GF-D8 (cell line): ENCODE measurements around the gene DMPK.
"Not testable (repeated sequence)": the region's sequence is repeated elsewhere in the genome, so short reads cannot be mapped to it uniquely, and the experiment has no call there.

ENCODE experiments used
- DNase-seq: peaks from one replicate; lab custom pipeline; 2025; lab: John Stamatoyannopoulos, UW

The DMPK gene

GRCh38 chr19:45814851-45815480, 32.7 kb upstream of the DMPK start, which contains the start of gene RSPH6A:
TSS of gene RSPH6A (minus strand) at chr19:45815308. CDS start at chr19:45815176, 132 bp downstream.
- no peak for DNase-seq

GRCh38 chr19:45814166-45814780, 32.0 kb upstream of the DMPK start:
- no peak for DNase-seq

- DNase-seq, result no peak
These were observed 30.0 kb upstream of the DMPK start for GRCh38 chr19:45812297-45812696.

- peak; percentile 68 for DNase-seq
These were observed 27.4 kb upstream of the DMPK start for GRCh38 chr19:45809643-45810159.

GRCh38 chr19:45805719-45806118, 23.4 kb upstream of the DMPK start:
- no peak for DNase-seq

- no peak for DNase-seq
These were observed 22.6 kb upstream of the DMPK start for GRCh38 chr19:45804959-45805230.

GRCh38 chr19:45804140-45804958, 22.1 kb upstream of the DMPK start:
- DNase-seq, result no peak

GRCh38 chr19:45801603-45802175, 19.4 kb upstream of the DMPK start:
- no peak for DNase-seq

- no peak for DNase-seq
These were observed 17.8 kb upstream of the DMPK start for GRCh38 chr19:45800070-45800553.

GRCh38 chr19:45799541-45799940, 17.3 kb upstream of the DMPK start:
- DNase-seq, result not testable (repeated sequence)

GRCh38 chr19:45798995-45799517, 16.8 kb upstream of the DMPK start:
- DNase-seq, result no peak

GRCh38 chr19:45794627-45795026, 12.3 kb upstream of the DMPK start:
- DNase-seq, result no peak

- DNase-seq, result no peak
These were observed 11.6 kb upstream of the DMPK start for GRCh38 chr19:45793876-45794275.

- DNase-seq, result no peak
These were observed 10.9 kb upstream of the DMPK start for GRCh38 chr19:45793178-45793564.

- peak; percentile 80 for DNase-seq
These were observed 10.3 kb upstream of the DMPK start, which contains the start of gene DMWD for GRCh38 chr19:45792470-45793177. TSS of gene DMWD (minus strand) at chr19:45792845. CDS start at chr19:45792756, 89 bp downstream.

GRCh38 chr19:45791744-45792469, 9.6 kb upstream of the DMPK start:
- DNase-seq, result no peak

GRCh38 chr19:45790942-45791341, 8.7 kb upstream of the DMPK start:
- DNase-seq, result peak; percentile 85

GRCh38 chr19:45789035-45789786, 6.9 kb upstream of the DMPK start:
- DNase-seq, result no peak

GRCh38 chr19:45786533-45786894, 4.2 kb upstream of the DMPK start:
- no peak for DNase-seq
